Vagina (tissue), 2 donors: Measurements from ENCODE around the gene RRP8. TPM values are rescaled to one million over a fixed set of nuclear protein-coding genes. Genes with fewer than 3 reads are reported as not detected.

Experiments
- DNase-seq, 2 donors: peaks; one replicate each; pipeline ENCODE4 v3.0.0-alpha.2; 2017; ENCODE audit errors: extremely low spot score in 2 of 2
- H3K27ac ChIP-seq: fragments of 200-600 bp; sonication (generic); one replicate; pipeline ENCODE4 v1.5.1; 2019
- H3K27me3 ChIP-seq: fragments of 200-600 bp; sonication (generic); one replicate; pipeline ENCODE4 v1.5.1; 2019
- H3K36me3 ChIP-seq, 2 donors: fragments of 200-600 bp; sonication (generic); one replicate each; pipeline ENCODE4 v1.5.1; 2017 to 2019
- H3K4me1 ChIP-seq: fragments of 200-600 bp; sonication (generic); one replicate; pipeline ENCODE4 v1.5.1; 2019
- H3K4me3 ChIP-seq, 2 donors: fragments of 200-600 bp; sonication (generic); 1 replicate in 1 of 2; 2 replicates in 1 of 2; pipeline ENCODE4 v1.5.1; 2016 to 2019
- H3K9me3 ChIP-seq: fragments of 200-600 bp; sonication (generic); one replicate; pipeline ENCODE4 v1.5.1; 2019
- POLR2A ChIP-seq, 2 donors: fragments of 450-650 bp; IDR thresholded peaks; one replicate each; pipeline ENCODE4 v1.6.1; 2017; ENCODE audit warnings: antibody characterized with exemption in 2 of 2, mild to moderate bottlenecking in 2 of 2, moderate library complexity in 2 of 2
- POLR2AphosphoS5 ChIP-seq, 2 donors: sonication (generic); formaldehyde crosslinking; IDR thresholded peaks; one replicate each; pipeline ENCODE4 v1.9.0; 2017; ENCODE audit warnings: antibody characterized with exemption in 2 of 2, mild to moderate bottlenecking in 2 of 2, low read depth in 1 of 2; ENCODE audit not compliant: insufficient read depth in 1 of 2
- intact Hi-C: fragments of 100-400 bp; cut with DNase I; formaldehyde crosslinking; loops from one replicate; pipeline ENCODE4 v1.15.1; 2023
- total RNA-seq: library from RNA; depleted of rRNA; stranded (reverse); fragments of >200 nt; gene quantifications from one replicate; pipeline ENCODE4 v1.2.3, GENCODE V29; 2016
- TF ChIP-seq, protein P1 (sequence below), 3 experiments: fragments of 450-650 bp in 2 of 3; fragments of 200-600 bp in 1 of 3; sonication (generic) in 1 of 3; IDR thresholded peaks; one replicate each; pipeline ENCODE4 v1.5.1; 2017 to 2019; ENCODE audit warnings: antibody characterized with exemption in 3 of 3, mild to moderate bottlenecking in 2 of 3, moderate library complexity in 2 of 3

The RRP8 gene
- total RNA-seq, 1 donor from 2014 or later: 10.3 TPM

DNA sequence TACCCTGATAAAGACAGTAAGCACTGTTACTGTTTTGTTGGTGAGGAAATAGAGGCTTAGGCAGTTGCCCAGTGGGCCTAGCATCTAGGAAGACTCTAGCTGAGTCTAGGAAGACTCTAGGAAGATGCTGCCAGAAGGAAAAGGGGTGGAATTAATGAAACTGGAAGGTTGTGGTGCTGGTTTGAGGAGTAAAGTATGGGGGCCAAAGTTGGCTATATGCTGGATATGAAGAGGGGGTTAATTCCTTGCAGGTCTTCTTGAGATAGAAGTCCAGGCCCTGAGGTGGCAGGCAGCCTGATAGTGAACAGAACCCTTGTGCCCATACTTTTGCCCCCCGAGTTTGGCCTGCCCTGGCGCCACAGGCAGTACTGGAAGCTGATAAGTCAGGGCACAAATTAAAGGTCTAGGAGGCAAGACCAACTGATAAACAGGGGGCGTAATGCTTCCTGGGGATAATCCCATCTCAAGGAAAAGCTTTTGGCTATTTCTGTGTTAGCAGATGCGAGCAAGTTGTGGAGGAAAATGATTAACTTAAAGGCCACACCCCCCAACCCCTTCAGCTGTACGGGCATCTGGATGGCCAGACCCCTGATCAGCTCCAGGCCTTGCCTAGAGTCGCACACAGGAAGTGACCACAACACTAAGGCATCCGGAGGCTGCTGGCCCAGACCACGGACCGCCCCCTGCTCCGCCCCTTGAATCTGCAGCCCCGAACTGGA is 3.2 kb upstream of the RRP8 start:
- intact Hi-C loops: loop anchor here (10.0 kb wide), 1 partner anchor 48 kb away; the partner anchor contains the start of gene DCHS1
- H3K4me3 ChIP-seq: peak overlapping the region; percentile 31 to 35
- peaks cover 62% of the 10 kb centered on the region for H3K4me1 ChIP-seq
- H3K27me3 ChIP-seq: no peaks in the 10 kb centered on the region
- peak overlapping the region; percentile 87 for H3K27ac ChIP-seq
- H3K36me3 ChIP-seq: peaks cover 0 to 32% of the 10 kb centered on the region in 2 donors
- TF ChIP-seq POLR2A (IDR thresholded peaks at IDR 0.05) (peak in 1 of 2 donors; percentile 78), POLR2AphosphoS5 (IDR thresholded peaks at IDR 0.05; ENCODE audit: insufficient read depth in 1 of 2, low read depth in 1 of 2) (peak; percentile 94 to 95)
- TF ChIP-seq, protein P1, sequence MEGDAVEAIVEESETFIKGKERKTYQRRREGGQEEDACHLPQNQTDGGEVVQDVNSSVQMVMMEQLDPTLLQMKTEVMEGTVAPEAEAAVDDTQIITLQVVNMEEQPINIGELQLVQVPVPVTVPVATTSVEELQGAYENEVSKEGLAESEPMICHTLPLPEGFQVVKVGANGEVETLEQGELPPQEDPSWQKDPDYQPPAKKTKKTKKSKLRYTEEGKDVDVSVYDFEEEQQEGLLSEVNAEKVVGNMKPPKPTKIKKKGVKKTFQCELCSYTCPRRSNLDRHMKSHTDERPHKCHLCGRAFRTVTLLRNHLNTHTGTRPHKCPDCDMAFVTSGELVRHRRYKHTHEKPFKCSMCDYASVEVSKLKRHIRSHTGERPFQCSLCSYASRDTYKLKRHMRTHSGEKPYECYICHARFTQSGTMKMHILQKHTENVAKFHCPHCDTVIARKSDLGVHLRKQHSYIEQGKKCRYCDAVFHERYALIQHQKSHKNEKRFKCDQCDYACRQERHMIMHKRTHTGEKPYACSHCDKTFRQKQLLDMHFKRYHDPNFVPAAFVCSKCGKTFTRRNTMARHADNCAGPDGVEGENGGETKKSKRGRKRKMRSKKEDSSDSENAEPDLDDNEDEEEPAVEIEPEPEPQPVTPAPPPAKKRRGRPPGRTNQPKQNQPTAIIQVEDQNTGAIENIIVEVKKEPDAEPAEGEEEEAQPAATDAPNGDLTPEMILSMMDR (IDR thresholded peaks at IDR 0.05): no peak
- no peaks in the 10 kb centered on the region for H3K9me3 ChIP-seq
- DNase-seq: peak in 1 of 2 donors; percentile 95

DNA sequence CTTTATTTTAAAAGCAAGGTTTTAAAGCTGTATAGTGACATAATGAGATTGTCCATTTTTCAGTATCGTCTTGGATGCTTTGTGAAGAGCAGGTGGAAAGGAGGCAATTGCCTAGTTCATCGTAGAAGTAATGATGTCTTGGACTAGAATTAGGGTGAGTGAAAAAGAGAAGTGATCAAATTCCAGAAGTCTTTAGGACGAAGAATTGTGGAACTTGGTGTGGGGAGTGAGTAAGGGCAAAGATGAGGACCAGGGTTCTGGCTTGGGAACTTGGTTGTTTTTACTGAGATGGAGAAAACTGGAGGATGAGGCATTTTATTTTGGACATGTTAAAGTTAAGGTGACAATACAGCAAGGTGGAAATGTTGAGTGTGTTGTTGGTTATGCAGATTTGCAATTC is 1.4 kb upstream of the RRP8 start:
- Histone ChIP-seq H3K4me1 (peaks cover 61% of the 10 kb centered on the region), H3K27ac (peak overlapping the region; percentile 87), H3K27me3 (no peaks in the 10 kb centered on the region), H3K4me3 (peak overlapping the region; percentile 62 to 85), H3K36me3 (peaks cover 0 to 38% of the 10 kb centered on the region in 2 donors), H3K9me3 (no peaks in the 10 kb centered on the region)
- intact Hi-C loops: loop anchor here (5.0 to 10.0 kb wide), 2 partner anchors 50 to 78 kb away; partner anchors contain the start of genes DCHS1 and MRPL17
- peak in 1 of 2 donors; percentile 16 for DNase-seq
- no peak for TF ChIP-seq POLR2A (IDR thresholded peaks at IDR 0.05)

DNA sequence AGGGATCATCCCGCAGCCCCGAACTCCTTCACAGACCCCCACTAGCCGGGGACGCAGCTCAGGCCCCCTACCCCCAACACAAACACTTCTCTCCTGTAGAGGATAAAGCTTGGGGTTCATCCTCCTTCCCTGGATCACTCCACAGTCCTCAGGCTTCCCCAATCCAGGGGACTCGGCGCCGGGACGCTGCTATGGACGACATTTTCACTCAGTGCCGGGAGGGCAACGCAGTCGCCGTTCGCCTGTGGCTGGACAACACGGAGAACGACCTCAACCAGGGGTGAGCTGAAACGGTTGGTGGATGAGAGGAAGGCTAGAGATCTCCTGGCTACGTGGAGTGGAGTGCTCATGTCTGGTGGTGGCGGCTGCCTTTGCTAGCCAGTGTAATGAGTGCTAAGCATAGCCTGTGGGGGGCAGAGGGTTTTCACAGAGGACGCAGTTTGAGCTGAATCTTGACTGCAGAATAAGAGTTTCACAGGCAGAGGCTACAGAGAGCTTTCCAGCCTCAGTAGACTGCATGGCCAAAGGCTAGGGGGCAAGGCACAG is 738 bp upstream of the RRP8 start:
- DNase-seq: peak in 1 of 2 donors; percentile 91
- Histone ChIP-seq H3K4me3 (peak overlapping the region; percentile 62 to 85), H3K4me1 (peaks cover 61% of the 10 kb centered on the region), H3K36me3 (peaks cover 0 to 38% of the 10 kb centered on the region in 2 donors), H3K27ac (peak overlapping the region; percentile 87), H3K27me3 (no peaks in the 10 kb centered on the region), H3K9me3 (no peaks in the 10 kb centered on the region)
- intact Hi-C loops: loop anchor here (5.0 to 10.0 kb wide), 2 partner anchors 51 to 78 kb away; partner anchors contain the start of genes DCHS1 and MRPL17
- TF ChIP-seq POLR2AphosphoS5 (IDR thresholded peaks at IDR 0.05; ENCODE audit: insufficient read depth in 1 of 2, low read depth in 1 of 2) (peak in 1 of 2 donors; percentile 66), POLR2A (IDR thresholded peaks at IDR 0.05) (no peak)
- TF ChIP-seq, protein P1 (IDR thresholded peaks at IDR 0.05): peak in 1 of 3 experiments; percentile 7

DNA sequence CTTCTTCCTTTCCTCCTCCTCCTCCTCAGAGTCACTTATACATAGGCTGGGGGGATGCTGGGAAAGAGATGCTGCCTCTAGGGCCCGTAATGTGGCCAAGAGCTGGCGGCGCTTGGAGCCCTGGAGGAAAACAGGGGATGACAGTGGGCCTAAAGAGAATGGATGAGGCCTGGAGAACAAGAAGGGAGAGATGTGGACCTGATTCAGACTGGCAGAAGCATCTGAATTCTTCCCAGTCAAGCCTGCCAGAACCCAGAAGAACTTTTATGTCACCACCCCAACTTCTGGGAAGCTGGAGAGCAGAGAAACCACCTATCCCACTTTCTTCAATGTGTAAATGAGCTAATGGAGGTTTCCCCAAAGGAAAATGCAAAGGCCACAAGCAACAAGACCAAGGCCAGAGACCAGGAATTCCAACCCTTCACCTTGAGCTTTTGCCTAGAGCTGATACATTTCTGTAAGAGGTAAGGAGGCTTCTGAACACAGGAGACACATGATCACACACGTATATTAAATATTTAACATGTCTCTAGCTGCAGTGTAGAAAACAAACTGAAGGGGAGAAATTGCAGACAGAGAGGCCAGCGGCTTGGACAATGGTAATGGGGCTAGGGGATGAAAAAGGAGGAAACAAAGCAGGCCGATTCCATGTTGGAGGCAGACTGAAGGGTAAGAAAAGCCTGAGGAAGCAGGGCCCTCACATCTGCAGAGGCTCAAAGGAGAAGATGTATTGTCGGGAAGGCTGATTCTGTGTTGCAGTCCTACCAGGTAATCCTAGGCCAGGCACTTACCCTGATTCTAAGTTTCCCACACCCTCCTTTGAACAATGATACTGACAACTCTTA is 1.1 kb downstream of the RRP8 start:
- Histone ChIP-seq H3K27ac (peak overlapping the region; percentile 87), H3K4me1 (peaks cover 54% of the 10 kb centered on the region), H3K36me3 (peaks cover 0 to 38% of the 10 kb centered on the region in 2 donors), H3K9me3 (no peaks in the 10 kb centered on the region), H3K27me3 (no peaks in the 10 kb centered on the region), H3K4me3 (peak overlapping the region; percentile 62 to 85)
- DNase-seq: peak in 1 of 2 donors; percentile 80
- TF ChIP-seq POLR2A (IDR thresholded peaks at IDR 0.05) (no peak), POLR2AphosphoS5 (IDR thresholded peaks at IDR 0.05; ENCODE audit: insufficient read depth in 1 of 2, low read depth in 1 of 2) (no peak)
- intact Hi-C loops: loop anchor here (5.0 to 10.0 kb wide), 2 partner anchors 52 to 80 kb away; partner anchors contain the start of genes DCHS1 and MRPL17

DNA sequence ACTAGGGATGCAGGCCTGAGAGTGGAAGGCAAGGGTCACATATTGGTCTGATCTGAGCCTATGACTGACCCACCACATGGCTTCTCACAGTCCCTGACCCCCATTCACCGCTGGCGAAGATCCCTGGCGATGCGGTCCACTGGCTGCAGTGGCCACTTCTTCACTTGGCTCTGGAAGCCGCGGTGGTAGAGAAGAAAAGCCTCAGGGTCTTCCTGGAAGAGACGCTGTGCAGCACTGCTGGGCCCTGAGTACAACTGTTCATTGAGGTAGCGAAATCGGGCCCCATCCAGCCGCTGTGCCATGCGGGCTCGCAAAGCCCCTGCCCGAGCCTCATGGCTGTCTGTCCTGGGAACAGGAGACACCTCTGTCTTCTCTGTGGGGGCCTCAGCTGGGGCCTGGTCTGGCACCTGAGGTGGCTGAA is 2.4 kb downstream of the RRP8 start:
- Histone ChIP-seq H3K36me3 (peaks cover 0 to 38% of the 10 kb centered on the region in 2 donors), H3K27ac (no peak overlapping the region), H3K27me3 (no peaks in the 10 kb centered on the region), H3K4me3 (no peak overlapping the region), H3K9me3 (no peaks in the 10 kb centered on the region), H3K4me1 (peaks cover 48% of the 10 kb centered on the region)
- intact Hi-C loops: loop anchor here (5.0 to 10.0 kb wide), 2 partner anchors 54 to 81 kb away; partner anchors contain the start of genes DCHS1 and MRPL17
- peak in 1 of 2 donors; percentile 85 for DNase-seq
- TF ChIP-seq POLR2AphosphoS5 (IDR thresholded peaks at IDR 0.05; ENCODE audit: insufficient read depth in 1 of 2, low read depth in 1 of 2) (no peak), POLR2A (IDR thresholded peaks at IDR 0.05) (no peak)
- TF ChIP-seq, protein P1 (IDR thresholded peaks at IDR 0.05): no peak
